Right hindlimb (tissue), 1 donor: Measurements from ENCODE around the gene GIMAP5.

Source experiments
- DNase-seq: peaks from one replicate; pipeline ENCODE4 v3.0.0-alpha.2; 2018

The GIMAP5 gene

DNA sequence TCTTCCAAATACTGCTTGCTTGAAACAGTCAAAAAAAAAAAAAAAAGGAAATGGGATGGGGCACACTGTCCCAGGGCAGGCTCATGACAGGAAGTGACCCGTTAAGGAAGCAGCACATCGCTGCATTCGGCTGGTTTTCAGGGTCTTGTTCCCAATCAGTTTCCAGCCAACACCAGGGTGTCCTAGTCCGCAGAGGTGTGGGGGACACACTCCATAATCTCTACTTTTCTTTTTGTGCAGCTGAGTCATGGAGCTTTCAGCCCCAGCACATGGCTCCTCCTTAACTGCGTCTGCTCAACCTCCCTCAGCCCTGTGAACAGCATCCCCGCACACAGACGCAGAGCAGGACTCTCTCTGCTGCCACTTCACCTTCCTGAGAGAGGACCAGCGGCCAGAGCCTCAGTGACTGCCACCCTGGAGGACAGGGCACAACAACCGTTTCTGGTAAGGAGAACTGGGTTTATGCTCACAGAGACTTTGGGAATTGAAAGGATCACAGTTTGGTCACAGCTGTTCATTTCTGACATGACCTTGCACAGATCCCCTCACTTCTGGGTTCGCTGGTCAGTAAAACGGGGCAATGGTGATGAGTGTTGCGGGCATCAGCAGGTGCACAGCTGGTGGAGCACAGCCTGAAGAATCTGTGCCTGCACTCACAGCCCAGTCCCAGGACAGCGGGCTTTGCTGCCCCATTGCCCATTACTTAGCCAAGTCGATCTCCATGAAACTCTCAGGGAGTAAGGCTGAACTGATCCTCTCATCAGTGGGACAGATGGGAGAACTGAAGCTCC, at the start of gene GIMAP5:
Gene GIMAP5 (plus strand): TSS at position 154 of the 791 bp plus-strand sequence. CDS start 3,467 bp downstream, outside the sequence.
- DNase-seq = no peak

DNA sequence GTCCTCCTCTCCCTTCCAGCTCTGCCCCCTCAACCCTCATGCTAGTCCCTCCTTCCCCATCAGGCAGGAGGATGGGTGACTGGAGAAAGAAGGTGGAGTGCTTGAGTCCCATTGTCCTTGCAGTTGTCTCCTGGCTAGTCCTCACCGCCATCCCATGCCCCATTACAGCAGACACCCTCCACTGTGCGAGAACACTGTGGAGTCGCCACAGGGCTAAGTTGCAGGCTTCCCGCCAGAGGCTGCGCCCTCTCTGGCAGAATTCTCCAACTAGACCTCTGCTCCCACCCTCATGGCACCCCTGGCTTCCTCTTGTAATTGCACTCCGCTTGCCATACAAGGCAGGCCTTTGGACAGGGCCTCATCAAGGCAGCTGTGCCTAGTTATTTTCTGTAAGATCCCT, 48.6 kb upstream of the GIMAP5 start:
- no peak for DNase-seq

DNA sequence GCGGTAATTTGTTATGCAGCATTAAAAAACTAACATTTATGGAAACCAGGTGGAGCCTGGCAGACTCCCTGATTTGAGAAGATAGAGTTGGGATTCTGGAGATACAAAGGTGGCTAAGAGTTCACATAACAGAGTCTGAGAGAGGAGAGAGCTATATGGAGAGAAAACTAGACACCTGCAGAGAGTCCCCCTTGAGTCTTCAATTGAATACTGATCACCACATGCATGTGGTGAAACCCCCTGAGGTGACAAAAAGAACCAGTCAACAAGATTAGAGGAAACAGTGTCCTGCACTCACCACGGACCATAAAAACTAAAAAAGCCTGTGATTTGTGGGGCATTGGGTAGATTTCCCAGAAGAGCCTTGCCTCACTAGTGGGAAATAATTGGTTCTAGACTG, 41.6 kb upstream of the GIMAP5 start:
- no peak for DNase-seq

- DNase-seq = no peak
Observed at GRCh38 chr7:150703209-150703608, 34.0 kb upstream of the GIMAP5 start.

DNA sequence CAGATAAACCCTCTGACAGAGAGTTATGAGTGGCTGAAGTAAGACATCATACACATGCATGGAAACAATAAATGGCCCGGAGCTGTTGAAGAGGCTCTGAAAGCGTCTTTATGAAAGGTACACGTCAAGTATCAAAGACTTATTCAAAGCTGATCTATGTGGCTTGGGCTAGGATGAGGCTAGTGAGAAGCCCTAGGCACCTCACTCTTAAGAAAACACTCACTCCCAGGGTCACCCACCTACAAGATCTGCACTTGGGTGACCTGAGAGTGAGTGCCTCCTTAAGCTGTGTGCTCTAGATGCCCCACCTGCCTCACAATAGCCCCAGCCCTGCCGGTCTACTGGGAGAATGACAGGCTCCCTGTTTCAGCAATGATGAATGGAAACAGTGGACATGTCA, 21.9 kb upstream of the GIMAP5 start:
- no peak for DNase-seq

DNA sequence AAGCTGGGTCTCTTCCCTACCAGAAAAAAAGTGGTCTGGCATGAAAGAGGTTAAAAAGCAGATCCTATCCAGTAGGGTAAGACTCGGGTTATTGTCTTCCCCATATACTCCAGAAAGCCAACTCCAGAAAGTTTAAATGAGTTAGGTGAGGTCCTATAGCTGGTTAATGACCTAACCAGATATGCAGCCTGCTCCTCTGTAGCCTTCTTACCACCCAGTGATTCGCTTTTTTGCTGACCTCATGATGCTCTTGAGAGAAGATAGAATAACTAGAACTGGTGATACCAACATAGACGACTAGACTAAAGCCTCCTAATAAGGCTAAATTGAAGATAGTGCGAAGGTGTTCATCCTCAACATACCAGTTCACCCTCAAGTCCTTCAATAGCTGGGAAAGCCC, 21.5 kb upstream of the GIMAP5 start:
- no peak for DNase-seq

DNA sequence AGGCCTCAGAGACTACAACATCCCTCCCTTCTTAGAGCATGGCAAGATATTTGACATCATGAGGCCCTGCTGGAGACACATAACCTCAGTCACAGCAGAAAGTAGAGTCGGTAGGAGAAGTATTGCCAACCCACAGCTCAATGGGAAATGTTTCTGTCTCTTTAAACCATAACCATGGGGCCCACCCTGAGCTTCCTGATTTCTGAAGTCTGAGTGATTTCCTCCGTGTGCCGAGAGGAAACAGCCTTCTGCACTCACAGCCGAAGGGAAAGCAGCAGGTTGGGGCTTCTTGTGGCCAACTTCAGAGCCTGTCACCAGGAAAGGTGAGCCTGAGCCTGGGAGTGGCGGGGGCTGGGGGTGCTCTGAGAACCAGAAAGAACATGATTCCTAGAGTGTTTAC, 20.9 kb upstream of the GIMAP5 start, which contains the start of gene GIMAP1:
Gene GIMAP1 (plus strand): TSS at position 246 of the 400 bp plus-strand sequence. CDS start 2,435 bp downstream, outside the sequence.
- peak; percentile 27 for DNase-seq

DNA sequence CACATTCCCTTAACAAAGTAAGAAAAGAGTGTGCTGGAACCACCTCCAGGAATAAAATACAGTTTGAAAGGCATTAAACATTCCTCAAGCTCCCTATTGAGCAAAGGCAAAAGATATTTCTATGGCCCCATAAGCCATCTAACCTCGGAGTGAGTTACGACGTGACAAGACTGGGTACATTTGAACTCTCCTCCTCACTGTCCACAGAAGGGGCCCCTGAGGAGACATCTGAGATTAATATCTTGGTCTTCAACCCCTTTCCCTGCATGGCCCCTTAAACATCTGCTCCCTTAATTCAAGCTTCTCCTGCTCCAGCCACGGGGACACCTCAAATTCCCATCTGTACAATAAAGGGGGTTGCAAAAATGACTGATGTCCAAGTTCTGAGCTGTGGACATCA, 20.3 kb upstream of the GIMAP5 start:
- no peak for DNase-seq

GRCh38 chr7:150717814-150718420, 19.3 kb upstream of the GIMAP5 start:
- DNase-seq = no peak

- no peak for DNase-seq
Observed at GRCh38 chr7:150719436-150719835, 17.8 kb upstream of the GIMAP5 start.

DNA sequence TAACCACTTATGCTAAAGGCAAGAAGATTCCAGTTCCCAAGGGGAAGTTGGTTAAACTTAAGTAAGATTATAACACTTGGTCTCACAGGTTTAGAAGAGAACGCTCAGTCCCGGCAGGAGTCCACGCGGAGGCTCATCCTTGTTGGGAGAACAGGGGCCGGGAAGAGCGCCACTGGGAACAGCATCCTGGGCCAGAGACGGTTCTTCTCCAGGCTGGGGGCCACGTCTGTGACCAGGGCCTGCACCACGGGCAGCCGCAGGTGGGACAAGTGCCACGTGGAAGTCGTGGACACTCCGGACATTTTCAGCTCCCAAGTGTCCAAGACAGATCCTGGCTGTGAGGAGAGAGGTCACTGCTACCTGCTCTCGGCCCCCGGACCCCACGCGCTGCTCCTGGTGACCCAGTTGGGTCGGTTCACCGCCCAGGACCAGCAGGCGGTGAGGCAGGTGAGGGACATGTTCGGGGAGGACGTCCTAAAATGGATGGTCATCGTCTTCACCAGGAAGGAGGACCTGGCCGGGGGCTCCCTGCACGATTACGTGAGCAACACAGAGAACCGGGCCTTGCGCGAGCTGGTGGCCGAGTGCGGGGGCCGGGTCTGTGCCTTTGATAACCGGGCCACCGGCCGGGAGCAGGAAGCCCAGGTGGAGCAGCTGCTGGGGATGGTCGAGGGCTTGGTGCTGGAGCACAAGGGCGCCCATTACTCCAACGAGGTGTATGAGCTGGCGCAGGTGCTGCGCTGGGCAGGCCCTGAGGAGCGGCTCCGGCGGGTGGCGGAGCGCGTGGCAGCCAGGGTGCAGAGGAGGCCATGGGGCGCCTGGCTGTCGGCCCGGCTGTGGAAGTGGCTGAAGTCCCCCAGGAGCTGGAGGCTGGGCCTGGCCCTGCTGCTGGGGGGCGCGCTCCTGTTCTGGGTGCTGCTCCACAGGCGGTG, 17.0 kb upstream of the GIMAP5 start:
- no peak for DNase-seq

GRCh38 chr7:150721970-150722373, 15.2 kb upstream of the GIMAP5 start:
- DNase-seq = no peak

- no peak for DNase-seq
Observed at GRCh38 chr7:150722431-150722931, 14.7 kb upstream of the GIMAP5 start.

GRCh38 chr7:150723467-150723866, 13.8 kb upstream of the GIMAP5 start:
- no peak for DNase-seq

DNA sequence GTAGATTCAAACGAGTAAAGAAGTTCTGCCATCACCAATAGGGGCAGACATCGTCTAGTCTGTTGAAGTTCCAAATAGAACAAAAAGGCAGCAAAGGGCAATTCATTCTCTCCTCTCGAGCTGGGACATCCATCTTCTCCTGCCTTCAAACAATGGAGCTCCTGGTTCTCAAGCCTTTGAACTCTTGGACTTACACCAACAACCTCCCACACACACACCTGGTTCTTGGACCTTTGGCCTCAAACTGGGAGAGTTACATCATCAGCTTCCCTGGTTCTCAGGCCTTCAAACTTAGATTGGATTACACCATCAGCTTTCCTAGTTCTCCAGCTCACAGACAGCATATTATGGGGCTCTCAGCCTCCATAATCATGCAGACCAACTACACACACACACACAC, 9.8 kb upstream of the GIMAP5 start:
- DNase-seq = no peak

DNA sequence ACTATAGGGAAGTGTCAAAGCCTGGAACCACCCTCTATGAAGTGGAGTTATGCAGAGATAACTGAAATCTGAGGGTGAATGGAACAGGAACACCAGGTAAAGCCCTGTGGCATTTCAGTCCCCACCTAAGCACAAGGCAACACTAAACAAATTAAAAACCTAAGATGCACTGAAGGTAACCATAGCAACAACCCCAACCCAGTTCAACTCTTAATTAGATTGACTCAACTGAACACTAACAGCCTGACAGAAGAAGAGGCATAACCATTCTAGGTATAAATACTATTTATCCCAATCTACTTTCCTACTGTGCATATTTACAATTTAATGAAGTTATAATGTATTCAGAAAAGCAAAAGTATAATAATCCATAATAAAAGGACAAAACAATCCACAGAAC, 9.2 kb upstream of the GIMAP5 start:
- DNase-seq = no peak

- DNase-seq = no peak
Observed at GRCh38 chr7:150728609-150729008, 8.6 kb upstream of the GIMAP5 start.

DNA sequence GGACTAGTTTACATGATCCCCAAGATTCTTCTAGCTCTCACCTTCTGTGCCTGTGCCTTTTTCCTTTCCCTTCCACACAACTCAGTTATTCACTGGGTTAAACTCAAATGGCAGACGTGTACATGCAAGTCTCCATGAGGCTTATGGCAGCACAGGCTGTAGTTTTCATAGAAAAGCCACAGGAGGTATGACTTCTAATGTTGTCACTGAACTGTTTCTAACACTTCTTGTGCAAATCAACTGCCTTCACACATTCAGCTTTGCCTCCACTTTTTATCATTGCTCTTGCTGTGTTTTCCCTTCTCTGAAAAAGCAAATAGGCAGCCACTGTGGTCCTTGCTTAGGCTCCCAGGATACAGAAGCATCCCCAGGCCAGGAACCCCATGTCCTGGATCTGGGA, 5.3 kb upstream of the GIMAP5 start:
- no peak for DNase-seq

DNA sequence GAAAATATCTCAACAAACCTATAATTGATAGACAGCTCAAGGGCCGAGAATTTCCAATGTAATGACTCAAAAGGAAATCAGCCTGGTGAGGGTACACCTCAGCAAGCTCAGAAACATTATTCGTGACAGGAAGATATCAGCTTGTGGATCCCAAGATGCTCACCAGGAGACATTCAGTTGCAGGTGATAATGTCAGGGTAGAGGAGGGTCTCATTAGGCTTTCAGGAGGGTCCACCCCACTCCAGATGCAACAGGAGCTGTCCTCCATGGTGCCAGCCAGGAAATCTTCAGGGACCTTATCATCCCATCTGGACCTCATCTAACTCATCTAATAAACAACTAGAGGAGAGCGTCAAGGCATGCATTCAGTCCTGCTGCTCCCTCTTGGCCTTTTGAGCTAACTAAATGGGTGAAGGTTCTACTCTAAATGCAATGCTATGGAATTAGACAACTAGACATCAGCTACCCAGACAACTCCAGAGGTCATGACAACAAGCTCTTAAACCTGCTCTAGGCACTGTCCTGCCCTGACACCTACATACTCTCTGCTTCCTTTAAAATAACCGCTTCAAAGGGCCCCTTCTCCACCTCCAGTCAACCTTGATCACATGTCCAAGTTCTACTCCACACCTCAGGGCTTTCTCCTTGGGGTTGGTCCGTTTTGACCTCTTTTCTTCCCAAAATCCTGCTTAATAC, 4.3 kb upstream of the GIMAP5 start:
- DNase-seq = no peak

DNA sequence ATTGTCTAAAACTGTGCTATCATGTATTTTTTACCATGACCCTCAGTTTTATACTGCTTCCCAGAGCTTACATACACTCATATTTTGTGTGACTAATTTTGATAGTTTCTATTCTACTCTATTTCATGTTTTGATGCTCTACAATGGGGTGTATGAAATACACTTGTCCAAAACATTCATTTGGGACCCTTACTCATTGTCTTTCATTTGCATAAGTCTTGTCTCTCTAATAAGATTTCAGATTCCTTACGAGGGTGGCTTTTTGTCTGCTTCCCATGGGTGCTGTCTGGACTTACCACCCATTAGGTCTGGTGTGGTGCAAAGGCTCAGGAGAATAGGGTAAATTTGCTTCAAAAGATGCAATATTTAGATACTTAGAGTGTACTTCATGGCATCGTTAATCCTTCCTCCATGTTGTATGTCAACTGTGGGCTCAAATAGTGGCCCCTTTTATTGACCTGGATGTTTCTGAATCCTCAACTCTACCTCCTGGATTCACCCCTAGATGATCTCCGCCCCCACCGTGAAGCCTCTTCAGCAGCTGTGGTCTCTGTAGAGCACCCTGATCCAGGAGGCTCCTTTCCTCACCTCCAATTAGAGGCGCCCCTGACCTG, 3.6 kb upstream of the GIMAP5 start:
- no peak for DNase-seq

- DNase-seq = no peak
Observed at GRCh38 chr7:150734254-150734653, 3.0 kb upstream of the GIMAP5 start.
